IPS-NIHi7 (cell line): ENCODE measurements around the gene PHF14.

Experiments
- DNase-seq: peaks from one replicate; pipeline ENCODE4 v3.0.0; 2012; ENCODE audit warnings: mixed read lengths; ENCODE audit errors: extremely low spot score

The PHF14 gene

DNA sequence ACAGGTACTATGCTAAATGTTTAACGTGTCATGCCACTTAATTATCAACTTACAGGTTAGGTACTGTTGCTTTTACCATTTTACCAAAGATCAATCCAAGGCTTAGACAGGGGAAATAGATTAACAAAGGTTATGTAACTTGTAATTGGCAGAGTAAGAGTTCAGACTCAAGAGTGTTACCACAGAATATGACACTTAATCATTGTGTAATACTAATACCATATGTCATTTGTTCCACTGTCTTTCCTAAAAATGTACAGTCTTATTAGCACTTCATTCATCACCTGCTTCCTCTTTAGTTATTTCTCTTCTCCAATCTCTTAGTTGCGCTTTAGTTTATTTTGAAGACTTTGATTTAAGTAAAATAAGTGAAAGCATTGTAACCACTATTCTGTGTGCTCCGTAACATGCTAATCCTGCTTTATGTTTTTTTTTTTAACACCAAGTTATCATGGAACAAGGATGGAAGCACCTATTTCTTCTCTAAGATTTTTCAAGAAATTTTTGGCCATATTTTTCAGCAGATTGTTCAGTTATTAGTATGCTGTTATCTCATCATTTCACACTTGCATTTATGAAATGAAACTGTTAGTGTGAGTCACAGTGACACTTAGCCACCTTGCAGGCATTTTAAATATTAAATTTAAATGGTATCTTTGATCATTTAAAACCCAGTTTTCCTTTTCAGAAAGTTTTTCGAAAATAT, 197.3 kb downstream of the PHF14 start:
- no peak for DNase-seq

DNA sequence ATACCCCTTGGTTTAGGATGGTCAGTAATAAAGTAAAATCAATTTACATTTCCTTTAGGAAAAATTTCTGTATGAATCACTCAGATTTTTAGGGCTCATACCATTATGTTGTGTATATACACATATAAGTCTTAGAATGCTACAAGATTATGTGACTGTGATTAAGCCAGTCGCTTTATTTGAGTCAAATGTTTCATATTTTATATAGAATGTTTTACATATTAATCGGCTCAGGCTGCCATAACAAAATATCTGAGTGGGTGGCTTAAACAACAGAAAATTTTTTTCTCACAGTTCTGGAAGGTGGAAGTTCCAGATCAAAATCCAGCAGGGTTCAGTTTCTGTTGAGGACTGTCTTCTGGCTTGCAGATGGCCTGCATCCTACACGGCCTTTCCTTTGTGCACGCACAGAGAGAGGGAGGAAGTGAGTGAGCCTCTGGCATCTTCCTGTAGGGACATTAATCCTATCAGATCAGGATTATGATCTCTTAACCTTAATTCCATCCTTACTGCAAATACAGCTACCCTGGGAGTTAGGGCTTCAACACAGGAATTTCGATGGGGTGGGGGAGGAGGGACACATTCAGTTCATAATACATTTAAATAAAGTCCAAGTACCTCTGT, 198.0 kb downstream of the PHF14 start:
- no peak for DNase-seq

DNA sequence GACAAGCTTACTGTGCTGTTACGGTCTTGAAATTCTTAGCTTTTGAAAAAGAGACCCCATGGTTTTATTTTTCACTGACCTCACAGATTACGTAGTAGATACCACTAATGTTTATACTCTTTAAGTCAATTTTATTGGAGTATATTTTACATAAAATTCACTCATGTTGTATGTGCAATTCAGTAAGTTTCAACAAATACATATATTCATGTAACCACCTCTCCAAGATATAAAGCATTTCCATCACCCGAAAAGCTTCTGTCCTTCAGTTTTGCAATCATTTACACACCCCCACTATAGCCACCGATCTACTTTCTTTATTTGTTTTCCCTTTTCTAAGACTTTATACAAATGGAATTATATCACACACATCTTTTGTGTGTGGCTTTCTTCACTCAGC, 199.2 kb downstream of the PHF14 start:
- no peak for DNase-seq

DNA sequence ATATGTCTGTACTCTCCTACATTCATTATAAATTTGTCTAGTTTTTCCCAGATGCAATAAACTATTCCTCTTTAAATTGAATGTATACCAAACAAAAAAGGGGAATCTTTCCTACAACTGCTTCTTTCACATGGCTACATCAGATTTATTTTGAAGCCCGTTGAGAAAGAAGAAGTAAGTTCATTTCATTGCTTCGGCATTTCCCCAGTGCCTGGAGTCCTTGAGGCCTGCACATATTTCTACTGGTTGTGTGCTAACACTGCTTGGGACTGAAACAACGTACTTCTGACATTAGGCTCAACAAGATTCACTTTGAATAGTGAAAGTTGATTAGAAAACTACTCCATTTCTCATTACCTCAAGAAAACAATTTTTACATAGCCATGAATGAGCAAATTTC, 201.7 kb downstream of the PHF14 start:
- no peak for DNase-seq

DNA sequence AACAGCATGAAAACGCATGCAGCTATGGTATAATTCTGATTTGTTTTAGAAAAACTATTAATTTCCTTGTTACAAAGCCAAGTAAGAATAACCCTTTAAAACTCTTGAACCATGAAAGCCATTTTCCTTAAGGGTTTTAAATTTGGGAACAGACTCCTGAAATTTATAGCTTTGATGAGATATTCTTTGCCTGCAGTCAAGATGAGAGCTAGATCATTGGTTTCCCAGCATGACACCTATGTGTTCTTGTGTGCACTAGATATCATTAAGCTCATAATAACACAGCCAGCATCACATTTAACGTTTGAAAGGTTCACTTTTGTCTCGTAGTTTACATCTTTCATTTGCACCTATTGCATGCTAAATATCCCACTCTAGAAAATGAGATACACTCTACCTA, 202.2 kb downstream of the PHF14 start:
- no peak for DNase-seq

DNA sequence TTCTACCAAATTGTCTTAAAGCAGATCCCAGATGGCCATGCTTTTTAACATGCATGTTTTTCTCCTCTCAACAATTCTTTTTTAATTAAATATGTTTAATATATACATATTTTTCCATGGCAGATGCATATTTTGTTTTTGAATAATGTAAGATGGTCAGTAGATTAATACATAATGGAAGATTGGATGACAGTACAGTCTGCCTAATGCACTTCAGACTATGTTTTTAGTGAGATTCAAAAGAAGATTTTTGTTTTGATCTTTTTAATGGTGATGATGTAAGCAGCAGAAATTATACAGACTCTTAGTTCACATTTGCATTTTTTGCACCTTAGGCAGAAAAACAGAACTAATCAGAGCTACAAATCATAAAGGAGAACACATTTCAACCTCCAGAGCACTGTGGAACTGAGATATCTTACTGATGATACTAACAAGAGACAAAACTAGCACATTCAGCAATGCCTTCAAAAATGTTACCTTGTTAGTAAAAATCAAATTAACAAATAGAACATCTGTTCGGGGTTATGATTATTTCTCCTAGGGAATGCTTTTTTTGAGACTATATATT, 203.4 kb downstream of the PHF14 start:
- DNase-seq = no peak

DNA sequence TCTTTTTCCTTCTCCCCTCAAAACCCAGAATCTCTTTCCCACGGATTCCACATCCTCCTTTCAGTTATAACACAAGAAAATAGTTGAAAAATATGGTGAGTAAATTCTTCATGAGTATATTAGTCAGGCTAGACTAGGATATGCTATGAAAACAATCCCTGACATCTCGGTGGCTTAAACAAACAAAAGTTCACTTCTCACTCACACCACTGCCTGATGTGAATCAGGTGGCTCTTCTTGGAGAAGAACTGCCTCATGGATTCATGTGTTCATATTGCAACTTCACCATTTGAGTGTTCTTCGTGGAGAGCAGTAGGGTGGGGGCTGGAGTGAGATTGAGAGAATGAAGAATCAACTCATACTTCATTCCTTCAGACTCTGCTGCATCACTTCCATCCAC, 204.1 kb downstream of the PHF14 start:
- DNase-seq = no peak

DNA sequence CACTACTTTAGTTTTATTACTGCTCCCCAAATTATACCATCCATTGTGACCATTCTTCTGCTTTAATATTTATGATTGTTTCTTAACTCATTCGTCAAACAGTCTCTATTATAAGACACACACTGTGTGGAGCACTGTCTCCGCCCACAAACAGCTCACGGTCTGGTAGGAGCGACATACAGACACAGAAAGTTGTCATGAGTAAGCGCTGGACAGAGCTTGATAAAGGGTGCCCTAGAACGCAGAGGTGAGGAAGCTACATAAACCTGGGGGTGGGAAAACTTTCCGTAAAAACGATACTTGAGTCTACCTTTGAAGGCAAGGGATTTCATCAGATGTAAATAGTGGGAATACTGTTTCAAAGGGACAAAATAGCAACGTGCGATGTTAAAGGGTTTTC, 207.9 kb downstream of the PHF14 start:
- DNase-seq = no peak

DNA sequence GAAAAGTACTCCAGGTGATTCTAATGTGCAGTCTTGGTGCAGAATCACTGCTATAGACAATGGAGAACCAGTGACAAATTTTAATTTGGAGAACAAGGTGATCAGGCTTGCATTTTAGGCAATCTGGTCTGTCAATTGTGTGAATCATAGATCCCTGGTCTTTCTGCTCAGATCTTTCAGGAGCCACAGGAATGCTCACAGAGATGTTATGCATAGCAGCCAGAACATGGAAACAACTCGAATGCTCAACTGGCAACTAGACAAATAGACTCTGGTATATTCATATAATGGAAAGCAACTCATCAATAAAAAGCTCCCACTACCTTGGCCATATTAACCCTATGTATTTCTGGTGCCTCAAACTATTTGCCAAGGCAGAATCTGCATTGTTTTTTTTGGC, 209.1 kb downstream of the PHF14 start:
- DNase-seq = no peak

DNA sequence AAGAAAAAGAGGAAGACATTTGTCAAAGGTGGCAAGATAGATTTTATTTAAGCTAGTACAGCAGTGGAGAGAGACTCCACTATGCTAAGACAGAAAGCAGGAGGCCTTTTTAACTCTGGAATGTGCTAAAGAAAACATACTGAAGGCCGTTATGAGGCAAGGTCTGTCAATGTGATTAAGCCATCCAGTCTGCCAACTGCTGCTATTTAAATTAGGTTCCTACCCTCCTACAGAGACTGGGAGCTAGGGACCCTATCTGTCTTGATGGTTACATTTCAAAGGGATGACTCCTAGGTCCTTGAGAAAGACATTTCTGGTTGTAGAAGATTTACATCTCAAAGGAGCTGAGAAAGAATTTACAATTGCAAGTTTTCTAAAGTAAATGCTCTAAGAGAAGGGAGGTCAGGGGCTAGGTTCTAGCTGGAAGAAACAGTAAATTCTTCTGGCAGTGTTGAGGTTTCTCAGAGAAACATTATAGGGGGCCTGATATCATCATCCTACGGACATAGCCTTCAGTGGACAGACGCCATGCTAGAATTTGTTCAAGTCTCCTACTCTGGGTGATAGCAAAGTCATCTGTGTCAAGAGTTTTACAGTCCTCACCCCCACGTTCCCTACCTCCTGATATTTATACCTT, 211.6 kb downstream of the PHF14 start:
- DNase-seq = peak; percentile 52

DNA sequence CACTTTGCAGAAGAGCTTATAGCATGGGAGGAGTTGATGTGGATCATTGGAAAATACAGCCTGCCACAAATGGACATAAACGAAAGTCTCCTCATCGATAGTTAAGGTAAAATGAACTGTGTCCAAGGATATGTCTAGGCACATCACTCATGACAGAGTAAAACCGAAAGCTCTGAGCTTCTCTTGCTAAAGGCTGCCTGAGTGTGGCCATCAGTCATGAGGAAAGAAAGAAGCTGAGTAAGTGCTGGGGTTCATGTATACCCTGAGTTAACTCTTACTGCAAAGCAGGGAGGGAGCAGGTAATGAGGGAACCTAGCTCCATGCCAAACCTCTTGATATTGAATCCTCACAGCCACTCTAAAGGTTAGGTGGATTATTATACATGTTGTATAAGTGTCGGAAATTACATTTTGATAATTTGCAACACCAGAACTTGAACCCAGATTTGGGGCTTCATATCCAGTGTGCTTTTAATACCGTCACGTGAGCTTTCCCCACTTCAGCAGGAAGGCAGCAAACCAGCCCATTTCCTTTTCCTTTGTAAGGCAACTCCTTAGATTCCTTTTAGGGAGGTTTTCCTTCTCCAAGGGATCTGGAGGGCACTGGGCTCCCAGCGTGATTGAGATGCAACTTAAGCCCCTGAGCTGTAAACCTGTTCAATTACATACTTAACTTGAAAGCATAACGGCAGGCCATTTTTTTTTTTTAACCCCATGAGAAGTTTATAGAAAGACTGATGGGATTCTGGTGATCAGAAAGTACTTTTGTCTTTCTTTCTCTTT, 215.0 kb downstream of the PHF14 start:
- no peak for DNase-seq

DNA sequence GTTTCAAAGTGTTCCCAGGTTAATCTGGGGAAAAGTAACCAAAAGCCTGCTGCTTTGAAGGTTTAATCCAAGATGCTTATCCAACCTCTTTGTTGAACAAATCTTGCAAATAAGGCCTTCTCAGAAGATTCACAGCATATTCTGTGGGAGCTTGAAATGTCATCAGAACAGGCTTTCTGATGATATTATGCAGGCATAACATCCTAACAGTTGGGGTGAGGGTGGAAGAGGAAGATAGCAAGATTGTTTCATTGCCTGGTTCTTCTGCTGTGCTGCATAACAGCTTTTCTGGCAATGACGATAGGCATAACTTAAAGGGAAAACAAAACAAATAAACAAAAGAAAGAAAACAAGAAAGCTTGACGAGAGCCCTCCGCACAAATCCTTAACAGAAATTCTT, 217.4 kb downstream of the PHF14 start:
- DNase-seq = no peak

DNA sequence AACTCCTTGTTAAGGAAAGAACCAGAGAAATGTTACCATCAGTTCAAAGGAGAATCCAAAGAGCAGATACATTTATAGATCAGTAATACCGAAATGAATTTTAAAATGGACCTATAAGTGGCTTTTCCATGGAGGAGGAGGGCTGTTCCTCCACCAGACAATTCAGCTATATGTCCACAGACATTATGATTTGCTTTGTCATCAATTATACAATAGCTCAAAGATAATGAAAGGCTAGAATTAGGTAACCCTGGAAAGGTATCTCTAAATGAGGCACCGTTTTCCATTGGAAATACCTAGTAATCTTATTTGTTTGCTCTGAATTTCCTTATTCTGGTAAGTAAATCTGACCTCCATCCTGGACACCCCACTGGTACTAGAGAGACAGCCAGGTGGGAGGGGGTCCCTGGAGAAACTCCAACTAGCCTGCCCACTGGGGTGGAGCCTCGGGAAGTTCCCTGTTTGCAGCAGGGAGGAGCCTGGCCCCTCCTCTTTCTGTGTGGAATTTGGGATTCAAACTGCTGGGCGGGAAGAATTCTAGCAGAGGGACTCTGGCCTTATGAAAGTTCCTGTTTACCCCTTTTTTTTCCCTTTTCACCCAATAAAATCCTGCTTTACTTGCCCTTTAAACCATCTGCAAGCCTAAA, 218.0 kb downstream of the PHF14 start:
- peak; percentile 35 for DNase-seq

DNA sequence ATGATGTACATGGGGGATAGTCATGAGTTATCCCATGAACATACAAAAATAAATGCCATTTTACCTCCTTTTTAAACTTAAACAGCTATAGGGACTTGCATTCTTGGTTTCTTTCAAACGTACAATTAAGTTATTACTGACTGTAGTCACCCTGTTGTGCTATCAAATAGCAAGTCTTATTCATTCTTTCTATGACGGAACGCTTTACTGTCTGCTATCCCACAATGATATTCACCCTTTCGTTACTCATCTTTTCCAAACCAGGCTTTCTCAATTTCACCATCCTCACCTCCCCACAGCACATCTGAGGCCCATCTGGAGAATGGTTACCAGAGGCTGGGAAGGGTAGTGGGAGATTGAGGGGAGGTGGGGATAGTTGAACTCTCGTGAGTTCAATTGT, 218.8 kb downstream of the PHF14 start:
- no peak for DNase-seq

DNA sequence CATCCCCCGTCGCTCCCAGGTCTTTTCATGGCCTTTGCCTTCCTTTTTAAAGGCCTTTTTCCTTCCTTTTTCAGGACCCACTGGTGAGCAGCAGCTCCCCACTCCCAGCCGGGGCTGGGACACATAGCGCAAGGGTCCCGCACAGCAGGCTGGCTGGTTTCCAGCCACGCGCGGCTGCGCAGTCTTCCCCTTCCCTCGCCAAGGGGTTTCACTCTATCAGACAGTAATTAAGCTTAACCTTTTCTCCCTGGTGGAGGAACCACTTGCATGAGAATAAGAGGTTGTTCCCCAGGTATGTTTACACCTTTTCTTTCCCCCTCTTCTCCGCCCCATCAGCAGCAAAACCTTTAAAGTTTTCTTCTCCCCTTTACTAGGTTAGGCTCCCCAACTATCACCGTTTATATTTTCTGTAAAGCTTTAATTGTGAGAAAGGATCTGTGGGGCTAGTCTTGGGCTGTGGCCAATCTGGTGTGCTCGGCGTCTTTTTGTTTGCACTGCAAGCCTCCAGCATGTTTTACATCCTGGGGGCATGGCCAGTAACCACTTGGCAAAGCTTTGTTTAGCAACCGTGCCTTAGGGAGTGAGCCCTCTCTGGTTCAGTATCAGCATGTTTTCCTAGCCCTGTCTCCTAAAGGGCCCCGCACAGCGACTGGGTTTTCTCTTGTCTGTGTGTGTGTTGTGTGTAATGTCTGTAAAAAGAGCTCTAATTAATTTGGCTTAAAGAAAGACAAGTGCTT, 219.6 kb downstream of the PHF14 start:
- peak; percentile 49 for DNase-seq

DNA sequence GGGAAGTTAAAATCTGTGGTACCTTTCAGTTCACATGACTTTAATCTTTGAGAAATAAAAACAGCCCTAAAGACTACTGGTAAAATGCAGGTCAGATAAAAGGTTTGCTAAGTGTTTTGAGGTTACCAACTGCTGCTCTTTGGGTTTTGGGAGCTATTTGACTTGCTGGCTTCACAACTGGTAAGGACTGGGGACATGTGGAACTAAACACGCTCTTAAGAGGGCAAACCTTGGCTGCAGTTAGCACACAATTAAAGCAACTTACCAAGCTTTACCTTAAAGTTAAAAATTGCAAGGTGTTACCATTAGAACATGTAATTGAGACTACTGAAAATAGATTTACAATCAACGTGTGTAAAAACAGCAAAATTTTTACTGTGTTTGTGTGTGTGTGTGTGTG, 220.2 kb downstream of the PHF14 start:
- DNase-seq = no peak

DNA sequence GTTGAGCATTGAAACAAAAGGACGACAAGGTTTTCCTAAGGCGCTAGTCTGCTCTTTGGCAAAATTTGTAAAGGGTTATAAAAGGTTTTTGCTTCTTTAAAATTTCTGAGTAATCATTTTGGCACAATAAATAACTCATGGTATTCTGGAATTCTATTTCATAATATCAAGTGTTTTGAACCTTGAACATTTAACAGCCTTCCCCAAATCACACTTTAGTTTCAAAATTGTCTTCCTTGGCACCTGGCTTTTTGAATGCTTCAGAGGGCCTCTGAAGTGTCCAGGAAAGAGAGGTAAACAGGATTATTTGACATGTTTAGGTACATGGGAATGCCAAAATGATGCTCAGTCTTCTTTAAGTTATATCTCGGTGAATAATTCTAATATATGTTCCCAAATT, 220.8 kb downstream of the PHF14 start:
- no peak for DNase-seq

DNA sequence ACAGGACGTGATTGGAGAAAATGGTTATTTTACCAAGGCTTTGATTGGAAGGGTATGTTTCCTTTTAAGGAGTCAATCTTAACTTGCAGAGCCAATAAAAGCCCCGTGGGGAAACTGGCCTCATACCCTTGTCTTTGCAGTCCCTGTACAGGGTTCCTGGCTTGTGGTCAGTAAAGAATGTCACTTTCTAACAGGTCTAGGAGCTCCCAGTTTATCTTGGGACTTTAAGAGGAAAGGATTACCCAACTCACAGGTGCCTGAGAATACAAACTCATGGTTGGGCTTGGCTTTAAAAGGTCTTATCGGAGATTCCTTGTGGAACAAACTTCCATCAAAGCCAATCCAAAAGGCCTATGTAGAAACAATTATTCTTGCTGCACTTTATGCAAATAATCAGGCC, 221.8 kb downstream of the PHF14 start:
- DNase-seq = no peak

DNA sequence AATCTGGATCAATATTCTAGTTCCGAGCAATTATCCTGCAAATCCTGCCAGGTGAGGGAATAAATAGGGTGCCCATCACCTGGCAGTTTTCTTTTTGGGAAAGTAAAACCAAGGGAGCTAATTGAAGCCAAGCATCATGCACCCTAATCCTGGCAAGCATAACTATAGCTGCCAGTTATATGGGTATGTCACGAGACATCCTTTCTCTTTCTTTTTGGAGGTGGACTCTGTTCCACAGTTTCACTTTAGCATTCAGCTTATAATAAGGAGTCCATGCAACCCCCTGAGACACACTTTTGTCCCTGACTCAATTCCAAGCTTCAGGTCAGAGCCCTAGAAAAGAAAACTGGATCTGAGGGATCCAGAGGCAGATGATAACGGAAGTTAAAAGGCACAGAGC, 222.5 kb downstream of the PHF14 start:
- DNase-seq = no peak

DNA sequence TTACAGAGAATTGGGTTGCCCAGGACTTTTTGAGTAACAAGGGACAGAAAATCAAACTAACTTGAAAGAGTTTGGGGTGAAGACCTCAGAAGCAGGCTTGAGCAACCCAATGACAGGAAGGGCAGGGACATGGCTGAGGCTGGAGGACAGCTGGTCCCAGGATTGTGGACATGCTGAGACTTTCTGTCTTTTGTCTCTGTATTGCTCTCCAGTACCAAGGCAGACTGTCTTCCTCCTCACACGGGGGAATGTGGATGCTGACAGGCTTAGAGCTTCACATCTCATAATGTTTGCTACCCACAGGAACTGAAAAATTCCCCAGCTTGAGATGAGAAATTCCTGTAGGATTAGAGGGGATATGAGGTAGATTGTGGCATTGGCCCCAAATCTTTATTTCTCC, 229.6 kb downstream of the PHF14 start:
- no peak for DNase-seq

DNA sequence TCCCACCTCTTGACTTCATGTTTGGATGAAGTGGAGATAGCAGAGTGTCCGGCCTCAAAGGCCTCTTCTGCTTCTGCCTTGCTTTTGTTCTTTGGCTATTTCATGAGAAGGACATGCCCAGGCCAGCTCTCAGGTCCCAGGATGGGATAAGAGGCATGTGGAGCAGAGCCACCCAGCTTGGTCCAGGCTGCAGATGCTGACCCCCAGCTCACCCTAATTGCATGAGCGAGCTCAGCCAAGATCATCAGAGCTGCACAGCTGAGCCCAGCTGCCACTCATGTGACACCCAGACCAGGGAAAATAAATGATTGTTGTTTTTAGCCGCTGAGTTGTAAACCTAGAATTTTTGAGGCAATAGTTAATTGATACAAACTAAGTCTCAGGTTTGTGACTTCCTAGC, 230.0 kb downstream of the PHF14 start:
- no peak for DNase-seq
